Muscle of arm (tissue), 12 donors: Measurements from ENCODE around the gene PPP1R14B. TPM values are rescaled to one million over a fixed set of nuclear protein-coding genes. Genes with fewer than 3 reads are reported as not detected.

Experiments used
- DNase-seq: peaks from one replicate; pipeline ENCODE4 v3.0.0-alpha.2; 2013
- polyA plus RNA-seq, 12 donors: library from polyadenylated mRNA; unstranded; fragments of 120-200 nt; gene quantifications; one replicate each; pipeline ENCODE4 v1.2.1, GENCODE V29; 2013; ENCODE audit not compliant: insufficient read length in 12 of 12

PPP1R14B gene
- polyA plus RNA-seq, 12 donors: 126 to 218 (median 167) TPM; not detected in 1

DNA sequence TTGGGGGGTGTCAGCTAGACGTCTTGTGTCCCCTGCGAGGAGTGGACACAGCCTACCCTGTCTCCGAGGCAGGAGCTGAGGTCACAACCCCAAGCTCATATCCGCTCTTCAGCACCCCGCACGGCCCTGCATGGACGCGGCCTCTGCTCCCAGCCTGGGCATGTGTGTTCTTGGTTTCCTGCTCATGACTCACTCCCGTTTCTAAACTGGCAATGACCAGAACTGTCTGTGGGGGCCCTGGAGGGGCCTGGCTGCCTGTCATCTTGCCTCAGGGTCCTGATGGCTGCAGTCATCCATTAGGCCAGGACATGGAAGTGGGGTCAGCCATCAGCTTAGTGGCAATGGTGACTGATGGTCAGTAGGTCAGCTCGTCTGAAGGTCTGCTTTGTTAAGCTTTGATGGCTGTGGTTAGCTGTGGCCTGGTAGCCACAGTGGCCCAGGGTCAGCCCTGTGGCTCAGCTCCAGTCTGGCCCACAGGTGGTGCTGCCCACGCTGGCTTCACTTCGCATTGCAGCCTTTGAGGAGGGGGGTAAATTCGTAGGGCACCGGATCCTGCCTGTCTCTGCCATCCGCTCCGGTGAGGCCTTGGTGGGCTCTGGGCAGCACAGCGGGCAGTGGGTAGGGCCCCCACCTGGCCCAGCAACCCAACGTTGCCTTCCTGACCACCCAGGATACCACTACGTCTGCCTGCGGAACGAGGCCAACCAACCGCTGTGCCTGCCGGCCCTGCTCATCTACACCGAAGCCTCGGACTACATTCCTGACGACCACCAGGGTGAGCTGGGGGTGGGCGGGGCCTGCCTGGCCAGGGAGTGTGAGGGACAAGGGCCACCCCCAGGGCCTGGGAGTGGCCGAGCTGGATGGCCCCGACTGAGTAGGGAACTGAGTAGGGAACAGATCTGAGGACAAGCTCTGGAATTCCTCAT is 16.5 kb upstream of the PPP1R14B start:
- no peak for DNase-seq

DNA sequence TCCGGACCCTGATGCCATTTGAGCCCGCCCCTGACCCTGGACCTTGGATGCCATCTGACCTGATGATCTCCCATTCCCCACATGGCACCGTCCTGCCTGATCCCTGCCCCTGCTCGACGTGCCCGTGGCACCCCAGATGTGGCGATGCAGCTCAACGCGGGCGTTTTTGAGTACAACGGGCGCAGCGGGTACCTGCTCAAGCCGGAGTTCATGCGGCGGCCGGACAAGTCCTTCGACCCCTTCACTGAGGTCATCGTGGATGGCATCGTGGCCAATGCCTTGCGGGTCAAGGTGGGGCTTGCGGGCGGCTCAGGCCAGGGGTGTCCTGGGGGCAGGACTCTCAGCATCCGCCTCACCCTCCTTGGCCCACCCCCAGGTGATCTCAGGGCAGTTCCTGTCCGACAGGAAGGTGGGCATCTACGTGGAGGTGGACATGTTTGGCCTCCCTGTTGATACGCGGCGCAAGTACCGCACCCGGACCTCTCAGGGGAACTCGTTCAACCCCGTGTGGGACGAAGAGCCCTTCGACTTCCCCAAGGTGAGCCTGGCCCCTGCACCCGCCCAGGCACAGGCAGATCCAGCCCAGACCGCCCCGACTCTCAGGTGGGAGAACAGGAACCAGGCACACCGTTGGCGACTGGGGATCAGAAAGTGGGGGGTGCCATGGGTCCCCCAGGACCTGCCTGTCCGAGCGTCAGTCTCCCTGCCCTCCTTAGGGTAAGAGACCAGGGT is 15.7 kb upstream of the PPP1R14B start:
- DNase-seq: no peak

DNA sequence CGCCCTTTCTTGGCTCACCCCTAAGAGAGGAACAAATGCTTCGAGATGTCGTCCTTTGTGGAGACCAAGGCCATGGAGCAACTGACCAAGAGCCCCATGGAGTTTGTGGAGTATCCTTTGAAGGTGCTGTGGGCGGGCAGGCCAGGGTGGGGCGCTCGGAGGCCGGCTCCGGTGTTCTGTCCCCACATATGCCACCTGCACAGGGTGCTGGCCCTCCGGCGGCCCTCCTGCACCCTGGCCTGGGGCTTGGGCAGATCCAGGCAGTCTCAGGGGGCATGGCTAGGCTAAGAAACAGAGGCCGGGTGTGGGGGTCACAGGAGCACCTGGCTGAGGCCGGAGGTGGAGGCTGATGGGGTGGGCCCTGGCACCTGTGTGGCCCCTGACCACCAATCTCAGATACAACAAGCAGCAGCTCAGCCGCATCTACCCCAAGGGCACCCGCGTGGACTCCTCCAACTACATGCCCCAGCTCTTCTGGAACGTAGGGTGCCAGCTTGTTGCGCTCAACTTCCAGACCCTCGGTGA is 14.9 kb upstream of the PPP1R14B start:
- DNase-seq: no peak

DNA sequence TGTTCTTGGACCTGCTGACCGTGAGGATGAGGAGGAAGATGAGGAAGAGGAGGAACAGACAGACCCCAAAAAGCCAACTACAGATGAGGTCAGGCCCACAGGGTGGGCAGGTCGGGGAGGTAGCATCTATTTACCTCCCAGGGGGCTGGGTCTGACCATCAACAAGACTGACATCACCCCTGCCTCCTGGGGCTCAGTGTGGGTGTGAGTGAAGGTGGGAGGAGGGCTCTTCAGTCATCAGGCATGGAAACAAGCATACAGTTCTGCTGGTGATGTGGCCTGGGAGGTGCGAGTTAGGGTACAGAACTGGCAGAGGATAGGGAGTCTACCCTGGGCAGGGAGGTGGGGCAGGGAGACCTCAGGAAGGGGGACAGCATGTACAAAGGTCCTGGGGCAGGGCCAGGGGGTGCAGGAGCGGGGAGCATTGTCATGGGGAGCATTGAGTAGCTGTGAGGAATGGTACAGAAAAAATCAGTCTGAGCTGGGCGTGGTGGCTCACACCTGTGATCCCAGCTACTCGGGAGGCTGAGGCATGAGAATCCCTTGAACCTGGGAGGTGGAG is 13.5 kb upstream of the PPP1R14B start:
- DNase-seq: no peak

DNA sequence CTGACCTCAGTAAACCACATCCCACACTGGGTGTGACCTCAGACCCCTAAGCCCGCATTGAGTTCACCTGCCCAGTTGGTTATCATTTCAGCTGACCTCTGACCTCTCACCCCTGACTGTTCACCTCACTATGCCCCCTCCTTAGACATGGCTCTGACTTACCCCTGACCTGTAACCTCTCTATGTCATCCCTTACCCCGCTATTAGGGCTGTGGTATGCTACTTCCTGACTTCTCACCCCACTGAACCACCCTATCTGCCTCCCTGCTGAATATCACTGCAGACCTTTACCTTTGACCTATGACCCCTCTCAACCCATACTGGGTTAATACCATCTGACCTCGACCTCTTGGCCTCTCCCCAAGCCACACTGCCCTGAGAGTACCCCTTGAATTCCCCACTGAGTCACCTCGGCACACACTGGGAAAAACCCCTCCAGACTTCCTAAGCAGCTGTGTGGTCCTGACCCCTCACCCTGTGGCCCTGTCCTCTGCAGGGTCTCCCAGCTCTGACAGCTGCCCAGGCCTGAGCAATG is 12.9 kb upstream of the PPP1R14B start:
- no peak for DNase-seq

DNA sequence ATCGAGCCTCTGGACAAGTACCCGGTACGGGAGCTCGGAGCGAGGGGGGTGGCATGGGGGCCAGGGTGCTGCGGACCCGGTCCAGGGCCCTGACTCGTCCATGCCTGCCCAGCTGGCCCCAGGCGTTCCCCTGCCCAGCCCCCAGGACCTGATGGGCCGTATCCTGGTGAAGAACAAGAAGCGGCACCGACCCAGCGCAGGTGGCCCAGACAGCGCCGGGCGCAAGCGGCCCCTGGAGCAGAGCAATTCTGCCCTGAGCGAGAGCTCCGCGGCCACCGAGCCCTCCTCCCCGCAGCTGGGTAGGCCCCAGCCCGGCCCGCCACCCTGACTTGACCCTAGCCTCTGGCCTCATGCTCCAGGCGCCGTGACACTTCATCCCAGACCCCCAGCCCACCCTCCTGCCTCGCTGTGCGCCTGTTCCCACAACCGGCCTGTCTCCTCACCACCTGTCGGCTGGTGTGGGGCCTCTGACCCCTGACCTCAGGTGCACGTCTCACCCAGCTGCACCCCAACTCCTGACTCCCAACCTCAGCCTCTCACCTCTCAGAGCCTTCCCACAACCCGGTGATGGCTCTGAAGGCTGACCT is 12.3 kb upstream of the PPP1R14B start:
- DNase-seq: no peak

DNA sequence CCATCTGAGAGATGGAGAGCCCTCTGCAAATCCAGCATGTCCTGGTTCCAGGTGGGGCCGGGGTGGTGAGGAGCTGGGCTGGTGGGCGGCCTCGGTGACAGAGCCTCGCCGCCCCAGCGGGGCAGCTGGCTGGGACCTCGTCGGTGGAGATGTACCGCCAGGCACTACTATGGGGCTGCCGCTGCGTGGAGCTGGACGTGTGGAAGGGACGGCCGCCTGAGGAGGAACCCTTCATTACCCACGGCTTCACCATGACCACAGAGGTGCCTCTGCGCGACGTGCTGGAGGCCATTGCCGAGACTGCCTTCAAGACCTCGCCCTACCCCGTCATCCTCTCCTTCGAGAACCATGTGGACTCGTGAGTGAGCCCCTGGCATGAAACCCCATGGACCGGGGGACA is 11.6 kb upstream of the PPP1R14B start:
- DNase-seq: no peak

DNA sequence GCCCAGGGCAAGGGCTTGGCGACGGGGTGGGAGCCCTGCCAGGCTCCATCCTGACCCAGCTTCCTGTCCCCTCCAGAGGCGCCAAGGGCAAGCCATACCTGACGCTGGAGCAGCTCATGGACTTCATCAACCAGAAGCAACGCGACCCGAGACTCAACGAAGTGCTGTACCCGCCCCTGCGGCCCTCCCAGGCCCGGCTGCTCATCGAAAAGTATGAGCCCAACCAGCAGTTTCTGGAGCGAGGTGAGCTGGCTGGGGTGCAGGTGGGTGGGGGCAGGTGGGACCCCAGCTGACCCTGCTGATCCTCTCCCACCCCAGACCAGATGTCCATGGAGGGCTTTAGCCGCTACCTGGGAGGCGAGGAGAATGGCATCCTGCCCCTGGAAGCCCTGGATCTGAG is 9.6 kb upstream of the PPP1R14B start:
- DNase-seq: no peak

DNA sequence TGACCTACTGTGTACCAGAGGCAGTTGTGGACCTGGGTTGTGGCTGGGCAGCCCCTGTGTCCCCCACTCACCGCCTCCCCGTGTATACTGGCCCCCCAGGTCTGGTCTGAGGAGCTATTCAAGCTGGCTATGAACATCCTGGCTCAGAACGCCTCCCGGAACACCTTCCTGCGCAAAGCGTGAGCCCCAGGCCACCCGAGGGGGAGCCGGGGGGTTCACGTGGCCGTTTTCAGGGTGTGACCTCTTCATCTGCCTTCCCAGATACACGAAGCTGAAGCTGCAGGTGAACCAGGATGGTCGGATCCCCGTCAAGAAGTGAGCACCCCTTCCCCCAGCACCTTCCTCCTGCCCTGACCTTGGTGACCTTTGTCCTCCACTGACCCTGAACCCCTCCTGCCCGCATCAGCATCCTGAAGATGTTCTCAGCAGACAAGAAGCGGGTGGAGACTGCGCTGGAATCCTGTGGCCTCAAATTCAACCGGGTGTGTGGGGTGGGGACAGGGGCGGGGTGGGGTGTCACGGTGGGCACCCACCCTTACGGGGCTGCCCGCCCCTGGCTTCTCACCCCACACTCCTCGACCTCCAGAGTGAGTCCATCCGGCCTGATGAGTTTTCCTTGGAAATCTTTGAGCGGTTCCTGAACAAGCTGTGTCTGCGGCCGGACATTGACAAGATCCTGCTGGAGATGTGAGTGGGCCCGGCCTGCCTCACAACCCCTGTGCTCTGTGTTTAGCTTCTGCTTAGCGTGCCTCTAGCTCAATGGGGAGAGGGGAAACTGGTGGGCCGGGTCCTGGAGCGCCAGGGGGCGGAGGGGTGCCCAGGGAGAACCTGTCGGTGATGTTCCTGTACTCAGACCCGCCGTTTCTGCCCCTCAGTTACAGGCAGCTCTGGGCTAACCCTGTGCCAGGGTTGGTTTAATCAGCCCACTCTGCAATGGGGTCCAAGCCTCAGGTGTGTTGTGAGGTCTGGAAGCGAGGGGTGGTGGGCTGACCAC is 8.7 kb upstream of the PPP1R14B start:
- no peak for DNase-seq

DNA sequence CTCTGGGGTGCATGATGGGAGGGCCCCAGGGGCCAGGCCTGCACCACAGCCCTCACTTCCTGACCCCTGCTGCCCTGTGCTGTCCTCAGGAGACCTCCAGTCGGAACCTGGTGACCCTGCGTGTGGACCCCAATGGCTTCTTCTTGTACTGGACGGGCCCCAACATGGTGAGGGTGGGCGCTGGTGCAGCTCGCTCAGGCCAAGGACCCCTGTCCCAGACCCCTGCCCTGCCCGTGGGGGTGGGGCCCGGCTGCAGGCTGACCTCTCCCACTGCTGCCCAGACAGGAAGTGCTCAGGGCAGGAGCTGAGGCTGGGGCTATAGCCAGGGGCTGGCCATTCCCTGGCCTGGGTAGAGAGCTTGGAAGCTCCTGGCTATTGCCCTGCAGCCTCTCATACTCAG is 7.6 kb upstream of the PPP1R14B start:
- DNase-seq: no peak

DNA sequence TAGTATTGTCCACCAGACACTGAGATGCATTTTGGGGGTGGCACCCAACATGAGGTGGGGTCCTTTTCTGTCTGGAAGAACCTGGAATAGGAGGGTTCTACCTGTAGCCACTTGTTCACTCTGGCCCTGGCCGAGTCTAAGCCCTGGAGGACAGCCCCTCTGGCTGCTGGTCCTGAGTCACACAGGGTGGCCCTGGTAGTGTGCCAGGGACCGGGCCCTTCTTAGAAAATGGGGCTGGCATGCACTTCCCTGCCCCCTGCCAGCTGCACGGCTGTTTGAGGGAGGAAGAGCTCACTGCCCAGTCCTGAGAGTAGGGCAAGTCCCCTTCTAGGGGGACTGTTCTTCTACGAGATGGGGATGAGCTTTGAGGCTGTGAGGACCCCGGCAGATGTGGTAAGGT is 6.7 kb upstream of the PPP1R14B start:
- DNase-seq: no peak

DNA sequence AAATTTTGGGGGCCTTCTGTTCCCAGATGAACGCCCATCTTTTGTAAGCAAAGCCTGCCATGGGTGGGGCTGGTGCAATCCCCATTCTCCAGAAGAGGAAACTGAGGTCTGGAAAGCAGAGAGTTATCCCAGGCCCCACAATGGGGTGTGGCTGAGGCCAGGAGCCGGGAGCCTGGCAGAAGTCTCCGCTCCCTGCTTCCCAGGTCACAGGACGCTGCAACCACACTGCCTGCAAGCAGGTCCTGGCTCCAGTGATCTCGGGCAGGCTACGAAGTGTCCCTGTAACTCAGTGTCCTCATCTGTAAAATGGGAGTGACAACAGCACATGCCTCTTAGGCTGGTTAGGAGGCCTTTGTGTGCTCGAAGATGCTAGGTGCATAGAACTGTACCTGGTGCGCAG is 6.3 kb upstream of the PPP1R14B start:
- no peak for DNase-seq

DNA sequence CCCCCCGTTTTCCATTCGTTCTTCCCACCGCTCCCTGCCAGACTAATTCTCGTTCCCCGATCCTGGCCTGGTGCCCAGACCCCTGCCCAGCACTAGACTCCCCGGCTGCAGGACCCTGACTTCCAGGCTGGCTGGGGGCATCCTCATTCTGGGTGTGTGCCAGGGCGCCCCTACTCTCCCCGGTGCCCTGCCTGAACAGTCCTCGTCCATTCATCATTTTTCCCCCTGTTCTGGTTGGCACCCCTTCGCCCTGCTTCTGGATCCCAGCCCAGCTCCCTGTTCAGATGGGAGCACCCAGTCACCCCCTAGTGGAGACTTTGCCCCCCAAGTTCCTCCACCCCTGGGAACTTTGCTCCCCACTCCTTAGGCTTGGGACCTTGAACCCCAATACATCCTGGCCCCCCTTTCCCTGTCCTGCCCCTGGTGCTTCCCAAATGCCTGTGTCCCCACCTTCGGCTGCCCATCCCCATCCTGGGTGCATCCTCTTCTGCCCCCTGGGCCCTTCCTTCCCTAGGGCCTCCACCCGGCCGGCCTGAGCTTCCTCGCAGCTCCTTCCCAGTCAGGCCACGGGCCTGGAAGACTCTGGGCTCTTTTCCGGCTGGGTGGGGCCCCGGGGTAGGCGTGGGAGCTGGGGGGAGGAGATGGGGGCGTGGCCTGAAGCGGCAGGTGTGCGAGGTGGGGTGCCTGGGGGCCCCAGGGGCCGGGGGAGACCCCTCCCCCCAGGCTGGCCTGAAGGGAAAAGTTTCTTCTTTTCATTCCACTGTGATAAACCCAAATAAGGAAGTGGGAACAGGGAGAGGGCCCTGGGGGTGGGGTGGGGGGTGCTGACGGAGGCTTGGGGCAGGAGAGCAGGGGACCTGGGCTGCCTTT is 5.5 kb upstream of the PPP1R14B start:
- no peak for DNase-seq

DNA sequence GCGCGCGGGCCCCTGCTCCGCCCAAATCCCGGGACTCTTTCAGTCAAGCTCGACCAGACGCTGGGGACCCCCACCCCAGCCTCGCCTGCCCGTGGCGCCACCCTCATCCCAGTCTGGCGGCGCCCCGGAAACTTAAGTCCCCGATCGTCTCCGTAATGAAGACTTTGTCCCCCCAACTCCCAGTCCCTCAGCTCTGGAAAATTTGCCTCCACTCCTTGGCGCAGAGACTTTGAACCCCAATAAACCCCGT is 4.9 kb upstream of the PPP1R14B start:
- DNase-seq: no peak

DNA sequence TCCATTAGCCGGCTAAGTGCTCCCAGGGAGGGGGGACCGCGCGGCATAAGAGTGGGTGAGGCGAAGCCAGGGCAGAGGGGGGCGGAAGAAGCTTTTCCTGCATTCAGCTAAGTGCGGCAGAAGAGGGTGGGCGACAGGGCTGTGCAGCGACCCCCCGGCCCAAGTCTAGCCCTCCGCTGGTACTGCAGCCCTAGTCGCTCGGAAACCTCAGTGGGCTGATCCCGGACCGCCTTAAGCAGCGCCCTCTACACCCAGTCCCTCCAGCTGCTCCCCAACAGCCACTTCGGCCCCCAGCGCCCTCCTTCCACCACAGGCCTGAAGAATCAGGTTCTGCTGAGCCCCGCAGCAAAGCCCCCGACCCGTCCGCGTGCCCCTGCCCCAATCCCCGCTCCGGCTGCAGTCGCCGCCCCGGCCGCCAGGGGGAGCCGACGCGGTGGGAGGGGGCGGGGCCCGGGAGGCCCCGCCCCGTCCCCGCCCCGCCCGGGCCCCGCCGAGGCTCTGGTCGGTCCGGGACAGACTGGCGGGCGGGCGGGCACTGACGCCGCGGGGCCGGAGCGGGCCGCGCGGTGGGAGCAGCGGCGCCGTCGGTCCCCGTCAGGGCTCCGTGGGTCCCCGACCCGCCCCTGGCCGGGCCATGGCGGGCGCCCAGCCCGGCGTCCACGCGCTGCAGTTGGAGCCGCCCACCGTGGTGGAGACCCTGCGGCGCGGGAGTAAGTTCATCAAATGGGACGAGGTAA is 4.4 kb upstream of the PPP1R14B start, which contains the start of gene PLCB3:
Gene PLCB3 (plus strand): TSS at position 515 of the 737 bp plus-strand sequence. CDS start 120 bp downstream, at position 635.
- no peak for DNase-seq

DNA sequence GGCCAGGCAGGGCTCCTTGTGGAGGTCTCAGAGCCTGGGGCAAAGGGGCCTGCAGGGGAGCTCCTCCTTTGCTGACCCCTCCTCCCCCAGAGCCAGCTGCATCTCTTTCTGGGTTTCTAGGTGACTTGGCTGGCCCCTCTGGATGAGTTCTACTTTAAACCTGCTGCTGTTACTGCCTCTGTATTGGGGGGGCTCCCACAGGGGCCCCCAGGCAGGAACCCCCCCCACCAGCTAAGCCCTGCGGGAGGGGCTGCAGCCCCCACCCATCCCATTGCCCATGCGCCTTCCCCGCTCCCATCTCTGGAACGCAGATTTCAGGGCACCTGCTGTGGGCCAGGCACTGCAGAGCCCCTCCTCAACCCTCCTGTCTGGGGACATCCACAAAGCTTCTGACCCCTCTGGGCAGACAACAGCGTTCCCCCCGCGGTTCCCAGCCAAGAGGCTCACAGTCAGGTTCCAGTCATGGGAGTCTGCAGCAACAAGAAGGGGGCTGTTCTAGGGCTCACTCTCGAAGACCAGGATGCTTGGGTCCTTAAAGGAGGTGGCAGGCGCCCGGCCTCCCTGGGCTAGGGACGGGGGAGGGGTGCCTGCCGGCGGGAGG is 3.8 kb upstream of the PPP1R14B start:
- DNase-seq: no peak

DNA sequence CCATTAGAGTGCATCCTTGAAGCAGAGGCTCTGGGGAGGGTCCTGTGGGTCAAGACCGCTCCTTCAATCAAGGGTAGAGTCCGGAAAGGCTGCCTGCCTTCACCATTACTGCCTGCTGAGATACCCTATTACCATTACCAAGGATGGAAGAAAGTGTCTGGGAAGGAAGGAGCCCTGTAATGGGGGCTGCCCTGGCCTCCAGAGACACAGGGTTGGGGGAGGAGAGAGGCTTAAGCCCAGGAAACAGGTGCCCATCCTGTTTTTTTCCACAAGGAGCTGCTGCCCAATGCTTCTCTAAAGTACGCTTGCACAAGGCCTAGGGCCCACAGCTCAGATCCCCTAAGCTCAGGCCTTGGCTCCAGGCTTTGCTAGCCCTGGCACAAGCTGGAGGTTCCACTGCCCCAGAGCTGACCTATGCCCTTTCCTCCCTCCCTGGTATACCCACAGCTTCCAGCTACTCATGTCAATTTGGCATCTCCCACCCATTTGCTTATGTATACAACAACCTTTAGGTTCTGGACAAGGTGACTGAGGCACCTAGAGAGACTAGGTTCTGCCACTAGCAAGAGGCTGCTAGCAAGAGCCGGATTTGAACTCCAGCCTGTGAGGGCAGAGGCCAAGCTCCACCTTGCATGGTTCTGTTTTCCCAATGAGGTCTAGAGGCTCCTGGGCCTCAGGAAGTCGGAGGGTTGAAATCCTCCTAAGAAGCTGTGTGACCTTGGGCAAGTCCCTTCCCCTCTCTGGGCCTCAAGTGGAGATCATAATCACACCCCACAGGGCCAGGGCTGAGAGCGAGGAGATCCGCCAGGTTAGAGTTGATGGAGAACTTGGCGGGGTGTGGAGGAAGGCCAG is 3.0 kb upstream of the PPP1R14B start:
- no peak for DNase-seq

DNA sequence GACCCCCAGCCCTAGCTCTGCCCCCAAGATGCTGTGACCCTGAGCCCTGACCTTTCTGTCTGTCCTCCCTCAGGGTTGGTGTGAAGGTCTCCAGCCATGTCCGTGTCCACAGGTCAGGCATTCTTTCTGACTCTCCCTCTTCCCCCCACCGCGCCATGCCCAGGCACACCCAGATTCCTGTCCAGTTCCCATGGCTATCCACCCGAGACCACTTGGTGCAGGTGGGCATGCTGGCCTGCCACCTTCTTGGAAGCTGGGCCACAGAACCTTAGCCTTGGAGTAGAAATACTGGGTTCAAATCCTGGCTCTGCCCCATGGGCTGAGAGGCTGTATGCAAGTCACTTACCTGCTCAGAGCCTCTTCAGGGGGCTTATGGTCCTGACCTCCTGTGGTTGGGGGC is 2.3 kb upstream of the PPP1R14B start:
- no peak for DNase-seq
